ENCODE data around the gene ARMC6. TPM values are rescaled to one million over a fixed set of nuclear protein-coding genes. Genes with fewer than 3 reads are reported as not detected.

ARMC6 gene
- total RNA-seq, 1 donor from 2014 or later: 34.7 TPM

DNA sequence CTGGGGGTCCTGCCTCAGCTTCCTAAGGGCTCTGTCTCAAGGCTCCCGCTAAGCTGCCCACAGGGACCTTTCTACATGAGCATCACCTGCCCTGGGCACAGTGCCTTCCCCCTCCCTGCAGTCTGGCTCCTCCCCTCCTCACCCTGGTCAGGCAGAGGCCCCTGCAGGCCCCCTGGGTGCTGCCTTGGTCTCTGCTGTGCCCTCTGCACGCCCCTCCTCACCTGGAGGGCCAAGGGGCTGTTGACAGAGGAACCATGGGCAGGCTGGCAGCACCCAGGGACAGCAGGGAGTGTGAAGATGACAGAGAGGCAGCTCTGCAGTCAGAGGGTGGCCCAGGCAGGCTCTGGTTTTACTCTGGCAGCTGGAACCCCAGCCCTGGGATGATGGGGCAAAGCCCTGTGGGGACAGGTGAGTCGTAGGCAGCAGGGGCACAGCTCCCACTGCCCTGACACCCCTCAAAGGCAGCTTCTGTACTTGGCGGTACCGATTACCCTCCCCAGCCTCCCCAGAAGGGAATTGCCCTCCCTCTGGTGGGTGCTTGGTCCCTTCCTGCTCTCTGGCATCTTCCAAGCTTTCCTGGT lies 43.2 kb upstream of the ARMC6 start:
- Histone ChIP-seq H3K27ac (no peak overlapping the region), H3K36me3 (peaks cover 21 to 34% of the 10 kb centered on the region in 2 donors), H3K4me3 (no peak overlapping the region), H3K4me1 (no peaks in the 10 kb centered on the region), H3K9me3 (no peaks in the 10 kb centered on the region), H3K27me3 (no peaks in the 10 kb centered on the region)
- no peak for DNase-seq (ENCODE audit: low spot score in 2 of 2)
- TF ChIP-seq, protein P1, sequence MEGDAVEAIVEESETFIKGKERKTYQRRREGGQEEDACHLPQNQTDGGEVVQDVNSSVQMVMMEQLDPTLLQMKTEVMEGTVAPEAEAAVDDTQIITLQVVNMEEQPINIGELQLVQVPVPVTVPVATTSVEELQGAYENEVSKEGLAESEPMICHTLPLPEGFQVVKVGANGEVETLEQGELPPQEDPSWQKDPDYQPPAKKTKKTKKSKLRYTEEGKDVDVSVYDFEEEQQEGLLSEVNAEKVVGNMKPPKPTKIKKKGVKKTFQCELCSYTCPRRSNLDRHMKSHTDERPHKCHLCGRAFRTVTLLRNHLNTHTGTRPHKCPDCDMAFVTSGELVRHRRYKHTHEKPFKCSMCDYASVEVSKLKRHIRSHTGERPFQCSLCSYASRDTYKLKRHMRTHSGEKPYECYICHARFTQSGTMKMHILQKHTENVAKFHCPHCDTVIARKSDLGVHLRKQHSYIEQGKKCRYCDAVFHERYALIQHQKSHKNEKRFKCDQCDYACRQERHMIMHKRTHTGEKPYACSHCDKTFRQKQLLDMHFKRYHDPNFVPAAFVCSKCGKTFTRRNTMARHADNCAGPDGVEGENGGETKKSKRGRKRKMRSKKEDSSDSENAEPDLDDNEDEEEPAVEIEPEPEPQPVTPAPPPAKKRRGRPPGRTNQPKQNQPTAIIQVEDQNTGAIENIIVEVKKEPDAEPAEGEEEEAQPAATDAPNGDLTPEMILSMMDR (IDR thresholded peaks at IDR 0.05): no peak
- intact Hi-C loops (cut with DNase I): no loop called here

DNA sequence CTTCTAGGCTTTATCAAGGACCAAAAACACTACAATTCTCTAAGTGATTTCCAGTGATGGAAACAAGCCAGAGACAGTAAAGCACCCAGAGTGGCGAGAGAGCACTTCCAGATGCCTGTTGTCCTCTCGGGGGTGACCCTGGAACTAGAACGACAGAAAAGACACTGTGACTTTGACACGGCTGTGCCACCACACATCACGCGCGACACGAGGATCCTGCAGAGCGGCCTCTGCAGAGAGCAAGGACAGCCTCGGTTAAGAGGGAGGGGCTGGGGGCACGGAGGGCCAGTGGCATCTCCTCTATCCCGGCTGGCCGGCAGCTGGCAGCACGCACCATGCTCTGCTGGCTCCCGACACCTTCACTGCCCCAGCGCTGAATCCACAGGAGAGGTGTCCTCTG lies 42.4 kb upstream of the ARMC6 start:
- H3K27ac ChIP-seq: no peak overlapping the region
- intact Hi-C loops (cut with DNase I): no loop called here
- H3K4me1 ChIP-seq: no peaks in the 10 kb centered on the region
- H3K9me3 ChIP-seq: no peaks in the 10 kb centered on the region
- no peak for DNase-seq (ENCODE audit: low spot score in 2 of 2)
- H3K4me3 ChIP-seq: no peak overlapping the region
- TF ChIP-seq, protein P1 (IDR thresholded peaks at IDR 0.05): no peak
- H3K27me3 ChIP-seq: no peaks in the 10 kb centered on the region
- H3K36me3 ChIP-seq: peaks cover 21 to 41% of the 10 kb centered on the region in 2 donors

DNA sequence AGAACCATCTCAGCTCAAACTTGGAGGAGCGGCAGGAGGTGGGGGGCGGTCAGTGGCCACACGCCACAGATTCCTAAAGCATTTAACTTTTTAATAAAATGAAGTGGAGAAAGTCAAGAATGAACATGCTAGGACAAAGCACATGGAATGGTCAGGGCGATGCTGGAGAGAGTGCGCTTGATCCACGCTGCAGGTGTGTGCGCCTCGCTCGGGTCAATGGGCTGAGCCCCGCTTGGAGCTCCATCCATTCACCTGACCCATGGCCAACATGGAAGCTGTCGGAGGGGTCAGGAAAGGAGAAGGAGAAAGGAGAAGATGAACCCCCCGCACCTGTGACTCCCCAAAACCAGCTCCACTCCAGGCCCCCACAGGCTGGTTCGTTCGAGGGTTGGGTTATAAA lies 41.9 kb upstream of the ARMC6 start:
- no peak for DNase-seq (ENCODE audit: low spot score in 2 of 2)
- Histone ChIP-seq H3K4me1 (no peaks in the 10 kb centered on the region), H3K36me3 (peaks cover 21 to 43% of the 10 kb centered on the region in 2 donors), H3K9me3 (no peaks in the 10 kb centered on the region), H3K27me3 (no peaks in the 10 kb centered on the region), H3K27ac (no peak overlapping the region), H3K4me3 (no peak overlapping the region)
- intact Hi-C loops (cut with DNase I): no loop called here
- TF ChIP-seq, protein P1 (IDR thresholded peaks at IDR 0.05): no peak

DNA sequence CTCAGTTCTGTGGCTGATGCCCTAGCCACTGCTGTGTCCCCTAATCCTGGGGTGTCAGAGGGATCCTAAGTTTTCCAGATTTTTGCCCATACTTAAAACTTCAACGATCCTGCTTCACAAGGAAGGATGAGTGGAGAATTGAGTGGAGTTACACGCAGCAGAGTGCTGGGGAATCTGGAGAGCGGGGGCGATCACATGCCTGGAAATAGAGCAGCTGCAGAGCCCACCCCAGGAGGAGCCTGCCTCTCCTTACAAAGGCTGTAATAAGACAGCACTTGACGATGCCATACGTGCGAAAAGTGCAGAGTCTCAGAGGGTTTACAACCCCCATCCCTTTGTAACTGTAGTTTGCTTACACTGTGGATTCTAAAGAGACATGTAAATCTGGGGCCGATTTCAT lies 40.7 kb upstream of the ARMC6 start:
- no peaks in the 10 kb centered on the region for H3K4me1 ChIP-seq
- DNase-seq (ENCODE audit: low spot score in 2 of 2): no peak
- H3K9me3 ChIP-seq: no peaks in the 10 kb centered on the region
- intact Hi-C loops (cut with DNase I): no loop called here
- H3K36me3 ChIP-seq: peaks cover 21 to 50% of the 10 kb centered on the region in 2 donors
- H3K27me3 ChIP-seq: no peaks in the 10 kb centered on the region
- H3K27ac ChIP-seq: no peak overlapping the region
- H3K4me3 ChIP-seq: no peak overlapping the region
- TF ChIP-seq, protein P1 (IDR thresholded peaks at IDR 0.05): no peak

DNA sequence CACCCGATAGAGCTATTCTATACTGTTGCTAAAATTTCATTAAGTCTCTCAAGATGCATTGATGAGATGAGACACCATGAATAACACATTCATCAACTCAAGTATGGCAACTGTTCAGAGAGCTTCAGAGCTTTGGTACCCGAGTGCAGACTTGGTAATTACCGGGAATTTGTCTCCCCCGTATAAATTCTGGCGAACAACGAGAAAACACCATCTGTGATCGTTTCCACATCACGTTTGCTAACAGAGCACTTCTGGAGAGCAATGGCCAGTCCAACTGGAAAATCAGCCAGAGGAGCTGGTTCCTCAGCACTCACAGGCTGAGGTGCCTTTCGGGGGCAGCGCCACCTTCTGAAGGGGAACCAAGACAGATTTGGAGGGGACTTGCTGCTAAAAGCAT lies 40.3 kb upstream of the ARMC6 start:
- no peaks in the 10 kb centered on the region for H3K9me3 ChIP-seq
- no peaks in the 10 kb centered on the region for H3K27me3 ChIP-seq
- H3K36me3 ChIP-seq: peaks cover 23 to 52% of the 10 kb centered on the region in 2 donors
- no peaks in the 10 kb centered on the region for H3K4me1 ChIP-seq
- no peak overlapping the region for H3K27ac ChIP-seq
- no peak overlapping the region for H3K4me3 ChIP-seq
- TF ChIP-seq, protein P1 (IDR thresholded peaks at IDR 0.05): no peak
- intact Hi-C loops (cut with DNase I): no loop called here
- no peak for DNase-seq (ENCODE audit: low spot score in 2 of 2)

DNA sequence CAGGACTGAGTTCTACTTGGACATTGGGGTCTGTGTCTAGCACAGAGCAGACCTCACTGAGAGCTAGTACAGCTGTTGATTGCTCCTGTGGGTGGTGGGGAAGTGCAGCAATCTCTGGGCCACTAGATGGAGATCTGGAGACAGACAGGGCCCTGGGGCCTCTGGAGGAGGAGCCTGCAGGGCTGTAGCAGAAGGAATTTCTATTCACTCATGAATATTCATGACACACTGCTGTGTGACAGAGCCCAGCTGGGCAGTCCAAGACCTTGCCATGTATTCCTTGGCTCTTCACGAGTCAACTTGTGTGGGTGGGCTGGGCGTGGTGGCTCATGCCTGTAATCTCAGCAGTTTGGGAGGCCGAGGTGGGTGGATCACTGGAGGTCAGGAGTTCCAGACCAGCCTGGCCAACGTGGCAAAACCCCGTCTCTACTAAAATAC lies 37.6 kb upstream of the ARMC6 start:
- TF ChIP-seq, protein P1 (IDR thresholded peaks at IDR 0.05): no peak
- Histone ChIP-seq H3K27ac (no peak overlapping the region), H3K27me3 (no peaks in the 10 kb centered on the region), H3K36me3 (peaks cover 31 to 75% of the 10 kb centered on the region in 2 donors), H3K4me1 (no peaks in the 10 kb centered on the region), H3K4me3 (no peak overlapping the region), H3K9me3 (no peaks in the 10 kb centered on the region)
- no peak for DNase-seq (ENCODE audit: low spot score in 2 of 2)
- intact Hi-C loops (cut with DNase I): no loop called here

All from ascending aorta (tissue), 2 donors.